Breast epithelium (tissue), 3 donors: Measurements from ENCODE around the gene CCDC85C.

Experiments used
- POLR2A ChIP-seq: fragments of 450-650 bp; IDR thresholded peaks from one replicate; pipeline ENCODE4 v1.6.1; 2016; ENCODE audit warnings: antibody characterized with exemption, mild to moderate bottlenecking, moderate library complexity
- TF ChIP-seq, protein P1 (sequence below), 3 donors: fragments of 450-650 bp; IDR thresholded peaks; one replicate each; pipeline ENCODE4 v1.5.1; 2016 to 2017; ENCODE audit warnings: antibody characterized with exemption in 3 of 3, mild to moderate bottlenecking in 3 of 3, moderate library complexity in 3 of 3

DNA sequence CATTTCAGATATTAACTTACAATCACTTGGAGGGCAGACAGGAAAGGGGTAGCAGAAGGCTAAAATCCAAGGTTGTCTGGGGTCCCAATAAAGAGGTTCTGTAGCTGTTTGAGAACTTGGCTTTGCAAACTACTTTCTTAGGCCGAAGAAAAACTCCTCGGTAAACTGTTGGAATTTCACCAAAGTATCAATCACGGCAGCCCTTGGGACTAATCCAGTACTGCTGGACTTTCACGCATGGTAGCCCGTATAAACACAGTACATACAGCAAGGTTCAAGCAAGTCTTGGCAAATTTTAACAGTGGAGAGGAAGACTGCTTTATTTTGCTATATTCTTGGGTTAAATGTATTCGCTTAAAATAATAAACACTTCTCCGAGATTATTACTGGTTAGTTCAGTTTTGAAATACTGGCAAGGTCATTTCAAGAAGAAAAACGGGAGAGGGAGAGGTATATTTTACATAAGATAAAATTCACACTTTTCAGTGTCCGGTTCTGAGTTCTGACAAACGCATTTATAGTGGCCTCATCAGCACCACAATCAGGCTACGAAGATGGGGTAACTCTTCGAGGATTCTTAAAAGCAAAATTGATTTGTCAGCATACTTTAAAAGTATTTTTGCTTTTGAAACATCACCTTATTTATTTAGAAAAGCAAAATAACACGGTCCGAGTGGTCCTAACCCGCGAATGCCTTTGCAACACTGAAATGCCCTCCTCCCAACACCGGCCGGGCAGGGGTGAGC lies 124.7 kb downstream of the CCDC85C start:
- no peak for TF ChIP-seq POLR2A
- TF ChIP-seq, protein P1, sequence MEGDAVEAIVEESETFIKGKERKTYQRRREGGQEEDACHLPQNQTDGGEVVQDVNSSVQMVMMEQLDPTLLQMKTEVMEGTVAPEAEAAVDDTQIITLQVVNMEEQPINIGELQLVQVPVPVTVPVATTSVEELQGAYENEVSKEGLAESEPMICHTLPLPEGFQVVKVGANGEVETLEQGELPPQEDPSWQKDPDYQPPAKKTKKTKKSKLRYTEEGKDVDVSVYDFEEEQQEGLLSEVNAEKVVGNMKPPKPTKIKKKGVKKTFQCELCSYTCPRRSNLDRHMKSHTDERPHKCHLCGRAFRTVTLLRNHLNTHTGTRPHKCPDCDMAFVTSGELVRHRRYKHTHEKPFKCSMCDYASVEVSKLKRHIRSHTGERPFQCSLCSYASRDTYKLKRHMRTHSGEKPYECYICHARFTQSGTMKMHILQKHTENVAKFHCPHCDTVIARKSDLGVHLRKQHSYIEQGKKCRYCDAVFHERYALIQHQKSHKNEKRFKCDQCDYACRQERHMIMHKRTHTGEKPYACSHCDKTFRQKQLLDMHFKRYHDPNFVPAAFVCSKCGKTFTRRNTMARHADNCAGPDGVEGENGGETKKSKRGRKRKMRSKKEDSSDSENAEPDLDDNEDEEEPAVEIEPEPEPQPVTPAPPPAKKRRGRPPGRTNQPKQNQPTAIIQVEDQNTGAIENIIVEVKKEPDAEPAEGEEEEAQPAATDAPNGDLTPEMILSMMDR (IDR thresholded peaks at IDR 0.05) = no peak
